Measurements from ENCODE around the gene KCNQ1. TPM values are rescaled to one million over a fixed set of nuclear protein-coding genes. Genes with fewer than 3 reads are reported as not detected.

The KCNQ1 gene
- total RNA-seq, 2 experiments from 2014 or later: 10.7 to 10.8 TPM

DNA sequence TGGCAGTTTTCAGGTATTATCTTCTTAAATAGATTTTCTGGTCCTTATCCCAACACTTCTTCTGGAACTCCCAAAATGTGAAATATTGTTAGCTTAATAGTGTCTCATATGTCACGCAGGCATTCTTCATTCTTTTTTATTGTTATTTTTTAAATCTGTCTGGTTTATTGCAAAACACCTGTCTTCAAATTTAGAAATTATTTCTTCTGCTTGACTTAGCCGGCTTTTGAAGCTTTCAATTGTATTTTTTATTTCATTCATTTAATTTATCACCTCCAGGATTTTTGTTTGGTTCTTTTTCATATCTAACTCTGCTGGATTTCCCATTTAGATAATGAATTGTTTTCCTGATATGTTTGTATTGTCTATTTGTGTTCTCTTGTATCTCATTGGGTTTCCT is 205.0 kb downstream of the KCNQ1 start:
- Mint-ChIP-seq H3K36me3 (peaks cover 28% of the 10 kb centered on the region), H3K27me3 (no peaks in the 10 kb centered on the region), H3K27ac (no peak overlapping the region), H3K4me3 (no peak overlapping the region), H3K4me1 (ENCODE audit: low read depth) (no peaks in the 10 kb centered on the region), H3K9me3 (peaks cover 40% of the 10 kb centered on the region)
- no peak for DNase-seq
- ChIA-PET POLR2A (no interaction called here), CTCF (no interaction called here)
- intact Hi-C loops (cut with micrococcal nuclease): no loop called here

DNA sequence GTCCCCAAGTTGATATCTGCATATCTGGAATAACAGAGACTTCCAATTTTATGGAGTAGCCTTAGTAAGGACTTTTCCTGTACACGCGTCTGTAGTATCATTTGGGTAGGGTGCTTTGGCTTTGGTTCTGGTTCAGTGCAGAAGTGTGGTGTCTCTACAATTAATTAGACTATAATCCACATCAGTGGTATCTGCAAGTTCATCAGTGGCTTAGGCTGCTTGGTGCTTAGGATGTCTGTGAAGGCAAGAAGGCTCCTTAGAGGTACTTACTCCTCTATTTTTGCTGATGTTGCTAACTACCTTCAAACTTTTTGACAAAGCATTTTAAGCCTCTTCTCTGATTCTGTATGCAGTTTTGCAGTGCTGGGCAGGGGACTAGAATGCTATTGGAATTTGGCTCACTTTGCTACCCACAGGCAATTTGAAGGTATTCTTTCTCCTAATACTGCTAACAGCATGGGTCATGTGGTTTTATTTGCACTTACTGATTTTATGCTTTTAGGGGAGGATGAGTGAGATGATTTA is 205.6 kb downstream of the KCNQ1 start:
- Mint-ChIP-seq H3K36me3 (peaks cover 28% of the 10 kb centered on the region), H3K9me3 (peaks cover 37% of the 10 kb centered on the region), H3K4me3 (no peak overlapping the region), H3K4me1 (ENCODE audit: low read depth) (no peaks in the 10 kb centered on the region), H3K27ac (no peak overlapping the region), H3K27me3 (no peaks in the 10 kb centered on the region)
- intact Hi-C loops (cut with micrococcal nuclease): no loop called here
- ChIA-PET POLR2A (no interaction called here), CTCF (no interaction called here)
- DNase-seq: no peak

GRCh38 chr11:2651054-2651617 is 206.3 kb downstream of the KCNQ1 start:
- ChIA-PET CTCF (no interaction called here), POLR2A (no interaction called here)
- H3K27ac Mint-ChIP-seq: no peak overlapping the region
- DNase-seq: no peak
- H3K27me3 Mint-ChIP-seq: no peaks in the 10 kb centered on the region
- peaks cover 28% of the 10 kb centered on the region for H3K36me3 Mint-ChIP-seq
- peaks cover 35% of the 10 kb centered on the region for H3K9me3 Mint-ChIP-seq
- intact Hi-C loops (cut with micrococcal nuclease): no loop called here
- no peak overlapping the region for H3K4me3 Mint-ChIP-seq
- H3K4me1 Mint-ChIP-seq (ENCODE audit: low read depth): no peaks in the 10 kb centered on the region

GRCh38 chr11:2651826-2652271 is 207.0 kb downstream of the KCNQ1 start:
- Mint-ChIP-seq H3K36me3 (peaks cover 27% of the 10 kb centered on the region), H3K4me3 (no peak overlapping the region), H3K27me3 (no peaks in the 10 kb centered on the region), H3K9me3 (peaks cover 35% of the 10 kb centered on the region), H3K4me1 (ENCODE audit: low read depth) (no peaks in the 10 kb centered on the region), H3K27ac (no peak overlapping the region)
- intact Hi-C loops (cut with micrococcal nuclease): no loop called here
- CTCF ChIA-PET: no interaction called here
- no peak for DNase-seq
- POLR2A ChIA-PET: no interaction called here

- no peaks in the 10 kb centered on the region for H3K4me1 Mint-ChIP-seq (ENCODE audit: low read depth)
- DNase-seq: no peak
- no peaks in the 10 kb centered on the region for H3K27me3 Mint-ChIP-seq
- H3K9me3 Mint-ChIP-seq: peaks cover 28% of the 10 kb centered on the region
- H3K36me3 Mint-ChIP-seq: peaks cover 22% of the 10 kb centered on the region
- CTCF ChIA-PET: no interaction called here
- H3K4me3 Mint-ChIP-seq: no peak overlapping the region
- POLR2A ChIA-PET: no interaction called here
- no peak overlapping the region for H3K27ac Mint-ChIP-seq
- intact Hi-C loops (cut with micrococcal nuclease): no loop called here
These were observed 207.8 kb downstream of the KCNQ1 start for GRCh38 chr11:2652333-2653197.

DNA sequence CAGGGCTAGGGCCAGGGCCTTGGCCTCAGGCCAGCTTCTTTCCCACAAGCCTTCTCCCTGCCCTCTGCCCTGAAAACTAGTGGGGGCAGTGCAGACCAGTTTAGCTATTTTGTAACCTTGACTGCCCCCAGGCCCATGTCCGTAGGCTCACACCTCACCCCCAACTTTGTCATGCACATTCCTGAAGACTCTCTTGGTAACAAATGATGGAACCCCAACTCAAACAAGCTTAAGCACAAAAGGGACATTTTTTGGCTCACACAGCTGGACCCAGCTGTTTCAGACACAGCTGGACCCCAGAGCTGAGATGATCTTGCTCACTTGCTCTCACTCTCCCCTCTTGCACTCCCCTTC is 208.4 kb downstream of the KCNQ1 start:
- Mint-ChIP-seq H3K27ac (no peak overlapping the region), H3K27me3 (no peaks in the 10 kb centered on the region), H3K36me3 (peaks cover 20% of the 10 kb centered on the region), H3K4me1 (ENCODE audit: low read depth) (no peaks in the 10 kb centered on the region), H3K4me3 (no peak overlapping the region), H3K9me3 (peaks cover 25% of the 10 kb centered on the region)
- CTCF ChIA-PET: no interaction called here
- POLR2A ChIA-PET: no interaction called here
- no peak for DNase-seq
- intact Hi-C loops (cut with micrococcal nuclease): no loop called here

DNA sequence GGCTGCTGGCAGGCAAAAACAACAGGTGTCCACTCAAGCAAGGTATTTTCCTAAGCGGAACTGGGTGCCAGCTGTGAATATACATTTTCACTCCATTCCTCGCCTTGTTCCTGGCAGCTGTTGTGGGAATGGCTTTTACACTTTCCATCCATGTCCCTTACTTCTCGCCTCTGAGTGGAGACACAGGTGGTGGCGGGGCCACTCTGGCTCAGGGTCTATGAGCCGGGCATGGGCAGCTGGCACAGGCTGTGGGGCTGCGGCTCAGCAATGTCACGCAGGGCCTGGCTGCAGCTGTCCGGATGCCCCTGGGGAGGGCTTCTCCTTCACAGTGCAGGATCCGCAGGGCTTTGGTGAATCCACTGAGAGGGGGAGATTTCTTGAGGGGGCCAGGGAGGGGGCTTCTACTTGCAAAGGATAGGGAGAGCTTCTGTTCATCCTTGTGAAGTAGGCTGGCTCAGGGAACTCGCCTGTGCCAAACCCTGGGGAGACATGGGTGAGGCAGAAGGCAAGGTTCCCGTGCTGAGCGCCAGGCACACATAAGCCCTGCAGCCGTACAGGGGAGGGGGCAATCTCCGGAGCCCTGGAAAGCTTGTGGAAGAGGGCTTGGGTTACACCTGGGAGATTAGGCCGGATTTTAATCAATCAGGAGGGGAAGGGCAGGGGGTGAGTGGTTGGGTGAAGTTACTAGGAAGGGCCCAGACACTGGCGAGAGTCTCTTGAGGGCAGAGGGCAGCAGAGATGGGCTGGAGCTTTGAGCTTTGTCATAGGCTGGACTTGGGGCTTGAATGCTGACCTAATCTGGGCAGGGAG is 209.3 kb downstream of the KCNQ1 start:
- Mint-ChIP-seq H3K36me3 (peaks cover 24% of the 10 kb centered on the region), H3K4me1 (ENCODE audit: low read depth) (no peaks in the 10 kb centered on the region), H3K27me3 (no peaks in the 10 kb centered on the region), H3K27ac (no peak overlapping the region), H3K9me3 (peaks cover 20% of the 10 kb centered on the region), H3K4me3 (no peak overlapping the region)
- CTCF ChIA-PET: no interaction called here
- intact Hi-C loops (cut with micrococcal nuclease): no loop called here
- POLR2A ChIA-PET: no interaction called here
- DNase-seq: no peak

DNA sequence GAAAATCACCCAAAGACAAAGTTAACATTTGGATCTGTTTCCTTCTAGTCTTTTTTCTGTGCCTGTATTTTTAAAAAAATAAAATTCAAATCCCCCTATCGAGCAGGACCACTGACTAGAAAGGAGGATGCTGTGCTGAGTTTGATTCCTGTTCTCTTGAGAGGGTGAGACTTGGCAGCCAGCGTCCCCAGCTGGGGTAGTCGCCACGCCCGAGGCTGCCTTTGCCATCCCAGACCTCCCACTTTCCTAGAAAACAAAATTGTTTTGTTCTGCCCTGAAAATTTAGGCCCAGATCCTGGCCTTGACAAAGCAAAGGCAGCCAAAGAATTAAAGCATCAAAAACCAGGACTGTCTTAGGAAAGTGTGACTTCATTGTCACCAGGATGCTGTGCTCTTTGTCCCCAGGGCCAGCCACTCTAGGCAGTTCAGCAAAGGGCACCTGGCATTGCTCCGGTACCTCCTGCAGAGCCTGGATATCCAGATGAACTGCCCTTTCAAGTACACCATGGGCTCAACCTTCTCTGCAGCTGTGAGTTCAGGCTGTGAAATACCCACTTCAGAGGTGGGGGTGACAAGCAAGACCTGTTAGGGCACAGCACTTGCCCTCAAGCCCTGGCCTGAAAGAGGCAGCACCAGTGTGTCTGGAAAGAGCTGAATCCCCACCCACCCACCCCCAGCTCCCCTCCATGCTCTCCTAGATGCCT is 210.4 kb downstream of the KCNQ1 start:
- CTCF ChIA-PET: no interaction called here
- Mint-ChIP-seq H3K4me1 (ENCODE audit: low read depth) (no peaks in the 10 kb centered on the region), H3K9me3 (peaks cover 14% of the 10 kb centered on the region), H3K4me3 (no peak overlapping the region), H3K27ac (no peak overlapping the region), H3K27me3 (no peaks in the 10 kb centered on the region), H3K36me3 (peaks cover 20% of the 10 kb centered on the region)
- intact Hi-C loops (cut with micrococcal nuclease): no loop called here
- POLR2A ChIA-PET: no interaction called here
- DNase-seq: no peak

DNA sequence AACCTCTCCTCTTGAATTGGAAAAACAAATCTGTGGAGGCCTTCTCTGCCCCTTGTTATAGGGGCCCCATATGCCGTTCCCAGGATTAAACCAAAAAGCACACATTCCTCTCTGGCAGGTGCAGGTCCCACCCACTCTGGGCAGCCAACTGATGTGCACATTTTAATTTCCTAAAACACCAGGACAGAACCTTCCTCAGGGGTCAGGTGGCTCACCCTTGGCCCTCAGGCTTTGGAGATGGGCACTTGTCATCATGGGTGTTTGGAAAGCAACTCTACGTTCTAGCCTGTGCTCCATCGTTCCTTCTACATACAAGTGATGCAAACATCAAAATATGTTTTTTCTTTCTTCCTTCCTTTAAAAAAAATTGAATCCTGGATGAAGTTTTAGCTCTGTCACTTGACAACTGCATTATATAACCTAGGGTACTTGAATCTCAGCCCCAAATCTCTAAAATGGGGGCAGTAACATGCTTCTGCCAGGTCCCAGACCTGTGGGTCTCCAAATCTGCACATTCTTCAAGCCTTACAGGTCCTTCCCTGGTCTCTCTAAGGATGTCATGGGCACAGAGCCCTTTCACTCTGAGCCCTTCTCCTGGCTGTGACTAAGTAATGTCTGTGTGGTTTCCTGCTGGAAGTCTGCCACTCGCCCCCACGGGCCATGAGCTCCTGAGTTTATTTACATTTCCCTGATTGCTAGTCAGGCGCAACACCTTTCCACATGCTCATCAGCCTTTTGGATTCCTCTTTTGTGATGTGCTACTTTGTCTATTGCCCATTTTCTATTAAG is 211.2 kb downstream of the KCNQ1 start:
- Mint-ChIP-seq H3K4me3 (no peak overlapping the region), H3K9me3 (peaks cover 10% of the 10 kb centered on the region), H3K27ac (no peak overlapping the region), H3K27me3 (no peaks in the 10 kb centered on the region), H3K4me1 (ENCODE audit: low read depth) (no peaks in the 10 kb centered on the region), H3K36me3 (peaks cover 24% of the 10 kb centered on the region)
- ChIA-PET CTCF (no interaction called here), POLR2A (no interaction called here)
- intact Hi-C loops (cut with micrococcal nuclease): no loop called here
- no peak for DNase-seq

DNA sequence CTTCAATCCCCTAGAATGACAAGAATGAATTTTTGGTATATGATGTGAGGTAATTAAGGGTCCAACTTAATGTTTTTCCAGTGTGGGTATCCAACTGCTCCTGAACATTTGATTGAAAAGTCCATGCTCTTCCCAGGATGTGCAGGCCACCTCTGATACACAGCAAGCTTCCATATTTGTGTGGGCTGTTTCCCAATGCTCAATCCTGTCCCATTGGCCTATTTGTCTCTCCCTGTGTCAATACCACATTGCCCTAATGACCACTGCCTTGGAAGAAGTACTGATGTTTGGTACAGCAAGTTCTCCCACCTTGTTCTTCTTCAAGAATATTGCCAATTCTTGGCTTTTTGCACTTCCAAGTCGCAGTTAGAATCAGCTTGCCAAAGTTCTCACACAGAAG is 212.1 kb downstream of the KCNQ1 start:
- Mint-ChIP-seq H3K27ac (no peak overlapping the region), H3K36me3 (peaks cover 26% of the 10 kb centered on the region), H3K4me1 (ENCODE audit: low read depth) (no peaks in the 10 kb centered on the region), H3K27me3 (no peaks in the 10 kb centered on the region), H3K4me3 (no peak overlapping the region), H3K9me3 (peaks cover 10% of the 10 kb centered on the region)
- intact Hi-C loops (cut with micrococcal nuclease): no loop called here
- no peak for DNase-seq
- ChIA-PET CTCF (no interaction called here), POLR2A (no interaction called here)

- Mint-ChIP-seq H3K36me3 (peaks cover 26% of the 10 kb centered on the region), H3K27me3 (no peaks in the 10 kb centered on the region), H3K9me3 (peaks cover 10% of the 10 kb centered on the region), H3K27ac (no peak overlapping the region), H3K4me3 (no peak overlapping the region), H3K4me1 (ENCODE audit: low read depth) (no peaks in the 10 kb centered on the region)
- ChIA-PET CTCF (no interaction called here), POLR2A (no interaction called here)
- intact Hi-C loops (cut with micrococcal nuclease): no loop called here
- DNase-seq: no peak
These were observed 213.0 kb downstream of the KCNQ1 start for GRCh38 chr11:2657697-2658284.

All from activated CD4-positive, alpha-beta memory T cell treated with anti-CD3 and anti-CD28 coated beads for 36 hours (primary cell).